IMR-90 (cell line): ENCODE data around the gene TCF12. TPM values are rescaled to one million over a fixed set of nuclear protein-coding genes. Genes with fewer than 3 reads are reported as not detected.

Experiments
- ATAC-seq: fragments of 200-7000 bp; cut with Tn5 transposase; 2 replicates; pipeline ENCODE4 v1.9.1; 2020; ENCODE audit warnings: low read depth, mild to moderate bottlenecking, moderate library complexity
- BruUV-seq: library from RNA; stranded (reverse); fragments of 400-500 nt; replicated peaks from 2 replicates; lab custom pipeline; 2021; lab: Mats Ljungman, UMichigan
- CTCF ChIA-PET: fragments of 300-600 bp; formaldehyde crosslinking; extraction: SDS; loops from one replicate; lab custom pipeline; 2021; ENCODE audit warnings: antibody characterized with exemption; lab: Yijun Ruan, JAX
- POLR2A ChIA-PET: fragments of 300-600 bp; sonication (Branson Sonifier 250); formaldehyde crosslinking; loops from one replicate; lab custom pipeline; 2022; ENCODE audit warnings: antibody characterized with exemption; ENCODE audit not compliant: unreplicated experiment; lab: Charles Lee
- DNase-seq: peaks from one replicate; pipeline ENCODE4 v3.0.0; 2013
- H2AFZ ChIP-seq: replicated peaks from 2 replicates; pipeline ENCODE3; 2013; ENCODE audit warnings: low read length, mild to moderate bottlenecking; ENCODE audit not compliant: poor library complexity
- H2AK5ac ChIP-seq: 2 replicates; pipeline ENCODE4 v1.6.1; 2013; ENCODE audit warnings: low read depth, low read length, inconsistent platforms
- H2AK9ac ChIP-seq: replicated peaks from 2 replicates; pipeline ENCODE3; 2013; ENCODE audit warnings: mild to moderate bottlenecking, low read depth, low read length, moderate library complexity; ENCODE audit not compliant: poor library complexity
- H2BK120ac ChIP-seq: 2 replicates; pipeline ENCODE4 v1.6.1; 2013; ENCODE audit warnings: low read depth, low read length, inconsistent platforms
- H2BK15ac ChIP-seq: 3 replicates; pipeline ENCODE4 v1.6.1; 2013; ENCODE audit warnings: low read depth, low read length, inconsistent platforms
- H2BK20ac ChIP-seq: 2 replicates; pipeline ENCODE4 v1.6.1; 2013; ENCODE audit warnings: low read depth, mild to moderate bottlenecking, inconsistent platforms, low read length, moderate library complexity
- H2BK5ac ChIP-seq: 2 replicates; pipeline ENCODE4 v1.6.1; 2013; ENCODE audit warnings: mild to moderate bottlenecking, low read depth, low read length, inconsistent platforms; ENCODE audit not compliant: poor library complexity, severe bottlenecking
- H3K14ac ChIP-seq: replicated peaks from 2 replicates; pipeline ENCODE4 v1.6.1; 2013; ENCODE audit warnings: low read depth, low read length, inconsistent platforms
- H3K18ac ChIP-seq: 2 replicates; pipeline ENCODE4 v1.6.1; 2013; ENCODE audit warnings: low read depth, low read length, control low read depth
- H3K23ac ChIP-seq: 2 replicates; pipeline ENCODE4 v1.6.1; 2013; ENCODE audit warnings: low read depth, low read length, inconsistent platforms
- H3K27ac ChIP-seq: 2 replicates; pipeline ENCODE4 v1.5.1; 2013; ENCODE audit warnings: mild to moderate bottlenecking, control low read depth, low read length; ENCODE audit not compliant: insufficient read depth
- H3K27me3 ChIP-seq: 2 replicates; pipeline ENCODE4 v1.6.1; 2013; ENCODE audit warnings: low read length; ENCODE audit not compliant: control insufficient read depth, insufficient read depth
- H3K36me3 ChIP-seq: 2 replicates; pipeline ENCODE4 v1.6.1; 2013; ENCODE audit warnings: low read length, mixed read lengths; ENCODE audit not compliant: control insufficient read depth, insufficient read depth
- H3K4ac ChIP-seq: 2 replicates; pipeline ENCODE4 v1.6.1; 2013; ENCODE audit warnings: low read depth, low read length, inconsistent platforms
- H3K4me1 ChIP-seq: 2 replicates; pipeline ENCODE4 v1.6.1; 2013; ENCODE audit warnings: low read length, mixed read lengths; ENCODE audit not compliant: control insufficient read depth, insufficient read depth
- H3K4me2 ChIP-seq: 2 replicates; pipeline ENCODE4 v1.6.1; 2013; ENCODE audit warnings: low read depth, mild to moderate bottlenecking, control low read depth, low read length, moderate library complexity
- H3K4me3 ChIP-seq: 2 replicates; pipeline ENCODE4 v1.5.1; 2013; ENCODE audit warnings: low read depth, mild to moderate bottlenecking, control low read depth, low read length, moderate library complexity; ENCODE audit not compliant: insufficient read depth
- H3K56ac ChIP-seq: 2 replicates; pipeline ENCODE4 v1.6.1; 2013; ENCODE audit warnings: low read length, inconsistent platforms; ENCODE audit not compliant: insufficient read depth; ENCODE audit errors: extremely low read depth
- H3K79me1 ChIP-seq, 2 experiments: 2 replicates each; pipeline ENCODE4 v1.6.1; 2013; ENCODE audit warnings: low read length in 2 of 2, inconsistent platforms in 1 of 2, low read depth in 1 of 2
- H3K9ac ChIP-seq: 2 replicates; pipeline ENCODE4 v1.6.1; 2013; ENCODE audit warnings: low read depth, low read length, control low read depth
- H3K9me1 ChIP-seq: 2 replicates; pipeline ENCODE4 v1.6.1; 2013; ENCODE audit warnings: low read length, inconsistent platforms; ENCODE audit not compliant: insufficient read depth
- H3K9me3 ChIP-seq: 2 replicates; pipeline ENCODE4 v1.6.1; 2013; ENCODE audit warnings: low read length; ENCODE audit not compliant: control insufficient read depth, insufficient read depth
- H4K20me1 ChIP-seq: 2 replicates; pipeline ENCODE4 v1.6.1; 2013; ENCODE audit warnings: low read length, inconsistent platforms; ENCODE audit not compliant: insufficient read depth
- H4K5ac ChIP-seq: 2 replicates; pipeline ENCODE4 v1.6.1; 2013; ENCODE audit warnings: mild to moderate bottlenecking, low read depth, low read length, control low read depth
- H4K8ac ChIP-seq, 2 experiments: 2 replicates each; pipeline ENCODE4 v1.6.1; 2013; ENCODE audit warnings: low read depth in 2 of 2, low read length in 2 of 2, control low read depth in 1 of 2, inconsistent platforms in 1 of 2
- H4K91ac ChIP-seq: 2 replicates; pipeline ENCODE4 v1.6.1; 2013; ENCODE audit warnings: low read depth, low read length, inconsistent platforms; ENCODE audit not compliant: insufficient read depth
- CEBPB ChIP-seq: IDR thresholded peaks from 2 replicates; pipeline ENCODE4 v1.6.1; 2012; ENCODE audit warnings: low read depth, low read length, improper control_type of control experiment
- CHD1 ChIP-seq: IDR thresholded peaks from 2 replicates; pipeline ENCODE4 v1.6.1; 2012; ENCODE audit warnings: low read depth, low read length, improper control_type of control experiment
- ELK1 ChIP-seq: fragments of 150-350 bp; IDR thresholded peaks from 2 replicates; pipeline ENCODE4 v1.6.1; 2016; ENCODE audit warnings: low read depth, mild to moderate bottlenecking, low read length, moderate library complexity, borderline replicate concordance
- RCOR1 ChIP-seq: IDR thresholded peaks from 2 replicates; pipeline ENCODE4 v1.6.1; 2012; ENCODE audit warnings: mild to moderate bottlenecking, low read length, improper control_type of control experiment; ENCODE audit not compliant: insufficient replicate concordance
- SMC3 ChIP-seq: fragments of 150-350 bp; IDR thresholded peaks from 2 replicates; pipeline ENCODE4 v1.6.1; 2016; ENCODE audit warnings: low read depth, mild to moderate bottlenecking, antibody characterized with exemption, low read length, moderate library complexity
- USF2 ChIP-seq: fragments of 150-350 bp; IDR thresholded peaks from 2 replicates; pipeline ENCODE4 v1.6.1; 2017; ENCODE audit warnings: mild to moderate bottlenecking, antibody characterized with exemption, low read length, low read depth
- WGBS, 2 experiments: methylation state at CpG; one replicate each; pipeline versions ENCODE4 v1.1.5 to v1.1.7; 2013; ENCODE audit warnings: missing lambda C conversion rate in 2 of 2; ENCODE audit not compliant: insufficient read length in 1 of 2; ENCODE audit errors: extremely low coverage in 2 of 2; 5-methylcytosine and 5-hydroxymethylcytosine counted together
- dilution Hi-C: fragments of 300-500 bp; cut with HindIII; formaldehyde crosslinking; loops from one replicate; pipeline ENCODE4 v1.14.3; 2018; ENCODE audit warnings: low sequenced_read_pairs; ENCODE audit not compliant: unreplicated experiment
- in situ Hi-C: fragments of 300-500 bp; cut with MboI; formaldehyde crosslinking; loops from 3 replicates; pipeline ENCODE4 v1.14.3; 2019; ENCODE audit warnings: low sequenced_read_pairs, inconsistent platforms, mixed read lengths
- intact Hi-C: fragments of 100-400 bp; cut with micrococcal nuclease; formaldehyde crosslinking; loops from 2 replicates; pipeline ENCODE4 v1.10.0; 2022
- polyA plus RNA-seq, 3 experiments: library from polyadenylated mRNA; depleted of rRNA; stranded (reverse); fragments of >200 nt; gene quantifications; 2 replicates each; pipeline ENCODE4 v1.2.3, GENCODE V29; 2012; ENCODE audit warnings: low replicate concordance in 1 of 3
- total RNA-seq: library from RNA; depleted of rRNA; stranded (reverse); fragments of >200 nt; gene quantifications from 2 replicates; pipeline ENCODE4 v1.2.3, GENCODE V29; 2012

The TCF12 gene
- total and polyA plus RNA-seq, 2 of the 4 experiments (the other 2 are of a cell fraction), result 79.4 to 160 TPM

- in situ Hi-C loops, result no loop called here
- Histone ChIP-seq H3K18ac (no peak overlapping the region; the same call in 1 of the 2 replicates), H2AFZ (no peak overlapping the region), H3K27ac (no peak overlapping the region), H3K4me1 (peaks cover 5% of the 10 kb centered on the region), H2AK9ac (no peak overlapping the region), H3K9me1 (peaks cover 5% of the 10 kb centered on the region), H3K27me3 (no peaks in the 10 kb centered on the region), H4K8ac (peak overlapping the region in 1 of 2 experiments; percentile 11; a peak in 1 of 4 replicates), H3K4me2 (no peak overlapping the region), H2BK5ac (no peak overlapping the region), H2BK120ac (no peak overlapping the region), H3K14ac (no peak overlapping the region), H3K9ac (no peak overlapping the region), H3K4me3 (no peak overlapping the region), H3K56ac (no peak overlapping the region), H3K79me1 (peaks cover 14 to 42% of the 10 kb centered on the region in 2 experiments), H4K5ac (no peak overlapping the region), H2BK20ac (no peak overlapping the region), H3K23ac (no peak overlapping the region), H3K4ac (no peak overlapping the region), H3K36me3 (peaks cover 21% of the 10 kb centered on the region), H4K91ac (no peak overlapping the region), H3K9me3 (peaks cover 2% of the 10 kb centered on the region; the same call in 1 of the 2 replicates), H4K20me1 (no peaks in the 10 kb centered on the region), H2AK5ac (peak overlapping the region; percentile 20; the same call in 1 of the 2 replicates), H2BK15ac (no peak overlapping the region)
- ATAC-seq, result no peak
- DNase-seq, result no peak
- WGBS, 2 experiments, result no CpG with 5 or more reads among the region's 6 CpGs
- intact Hi-C loops, result no loop called here
- no TSS peak for BruUV-seq
- dilution Hi-C loops, result loop anchor here (25.0 kb wide), 1 partner anchor 769 kb away; no protein-coding TSS in a partner anchor
- TF ChIP-seq ELK1, result no peak
- TF ChIP-seq CEBPB, result no peak
- TF ChIP-seq CHD1, result no peak
- no peak for TF ChIP-seq RCOR1
- TF ChIP-seq SMC3, result no peak
- TF ChIP-seq USF2, result no peak
- ChIA-PET CTCF (interaction anchor here (0.6 to 1.2 kb wide), 2 partner anchors 11 to 196 kb away, joined by 3 to 4 read pairs; no protein-coding TSS in a partner anchor), POLR2A (no interaction called here)
Observed at GRCh38 chr15:57255751-57256341, 337.4 kb downstream of the TCF12 start.
